Anterior cingulate cortex (tissue), 58 donors: ENCODE data around the gene BABAM2.
"Not testable (repeated sequence)": the region's sequence is repeated elsewhere in the genome, so short reads cannot be mapped to it uniquely, and the experiment has no call there.

Experiments used
- DNase-seq, 58 donors: peaks; one replicate each; lab custom pipeline; 2025; lab: John Stamatoyannopoulos, UW

BABAM2 gene

DNA sequence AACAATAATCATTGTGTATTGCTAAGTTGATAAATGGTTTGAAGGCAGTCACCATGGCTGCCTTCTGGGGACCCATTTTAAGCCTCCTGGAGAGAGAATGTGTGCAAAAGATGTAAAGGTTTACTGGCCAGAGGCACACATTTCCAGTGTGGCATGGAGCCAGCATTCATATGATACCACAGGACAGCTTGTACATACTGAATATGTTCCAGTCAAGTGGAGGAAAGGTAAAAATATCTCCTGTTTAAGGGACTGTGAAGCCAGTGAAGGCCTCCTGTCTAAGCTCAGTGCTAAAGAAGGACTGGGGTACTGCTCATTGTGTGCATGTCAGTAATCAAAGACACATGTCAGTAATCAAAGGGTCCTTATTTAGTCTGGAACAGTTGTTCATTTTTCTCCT is 119.2 kb downstream of the BABAM2 start:
- no peak for DNase-seq

DNA sequence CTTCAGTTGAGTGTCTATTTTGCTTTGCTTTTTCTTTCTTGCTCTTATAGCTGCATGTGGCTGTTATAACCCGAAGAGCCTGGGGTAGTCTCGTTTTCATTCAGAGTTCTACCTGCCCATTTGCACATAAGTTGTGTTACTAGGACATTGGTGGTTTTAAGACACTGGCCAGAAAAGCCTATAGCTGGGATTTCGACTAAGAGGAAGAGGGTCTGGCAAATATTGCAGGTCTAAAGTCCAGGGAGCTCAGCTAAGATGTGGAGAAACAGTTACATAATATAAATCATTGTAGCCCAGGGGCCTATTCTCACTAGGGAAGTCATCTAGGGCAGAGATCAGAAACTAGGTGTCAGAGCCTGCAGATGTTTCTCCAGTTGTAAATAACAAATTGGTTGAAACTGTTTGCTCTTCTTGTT is 120.8 kb downstream of the BABAM2 start:
- DNase-seq = no peak

DNA sequence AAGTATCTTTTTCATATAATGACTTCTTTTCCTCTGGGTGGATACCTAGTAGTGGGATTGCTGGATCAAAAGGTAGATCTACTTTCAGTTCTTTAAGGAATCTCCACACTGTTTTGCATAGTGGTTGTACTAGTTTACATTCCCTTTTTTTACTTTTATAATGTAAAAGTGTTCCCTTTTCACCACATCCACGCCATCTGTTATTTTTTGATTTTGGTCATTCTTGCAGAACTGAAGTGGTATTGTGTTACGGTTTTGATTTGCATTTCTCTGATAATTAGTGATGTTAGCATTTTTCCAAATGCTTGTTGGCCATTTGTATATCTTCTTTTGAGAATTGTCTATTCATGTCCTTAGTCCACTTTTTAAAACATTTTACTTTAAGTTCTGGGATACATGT is 127.9 kb downstream of the BABAM2 start:
- DNase-seq = not testable (repeated sequence)

DNA sequence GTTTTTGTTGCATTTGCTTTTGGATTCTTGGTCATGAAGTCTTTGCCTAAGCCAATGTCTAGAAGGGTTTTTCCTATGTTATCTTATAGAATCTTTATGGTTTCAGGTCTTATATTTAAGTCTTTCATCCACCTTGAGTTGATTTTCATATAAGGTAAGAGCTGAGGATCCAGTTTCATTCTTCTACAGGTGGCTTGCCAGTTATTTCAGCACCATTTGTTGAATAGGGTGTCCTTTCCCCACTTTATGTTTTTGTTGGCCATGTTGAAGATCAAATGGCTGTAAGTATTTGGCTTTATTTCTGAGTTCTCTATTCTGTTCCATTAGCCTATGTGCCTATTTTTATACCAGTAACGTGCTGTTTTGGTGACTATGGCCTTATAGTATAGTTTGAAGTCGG is 129.0 kb downstream of the BABAM2 start:
- not testable (repeated sequence) for DNase-seq

DNA sequence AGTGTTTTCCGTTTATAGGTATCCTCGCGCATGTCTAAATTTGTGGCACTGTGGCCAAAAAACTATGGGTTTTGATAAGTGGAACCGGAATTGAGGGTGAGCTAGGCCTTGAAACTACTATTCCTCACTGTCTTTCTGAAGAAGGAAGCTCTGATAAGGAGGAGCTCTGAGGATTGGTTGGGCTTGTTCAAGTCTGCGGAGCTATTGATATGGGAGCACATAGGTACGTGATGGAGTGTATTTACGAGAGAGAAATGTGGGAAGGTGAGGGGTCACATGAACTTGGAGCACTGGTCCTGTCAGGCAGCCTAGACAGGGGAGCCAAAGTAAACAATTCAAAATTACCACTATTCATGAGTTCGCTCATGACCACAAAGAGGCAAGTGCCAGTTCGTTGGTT is 131.4 kb downstream of the BABAM2 start:
- DNase-seq = no peak

DNA sequence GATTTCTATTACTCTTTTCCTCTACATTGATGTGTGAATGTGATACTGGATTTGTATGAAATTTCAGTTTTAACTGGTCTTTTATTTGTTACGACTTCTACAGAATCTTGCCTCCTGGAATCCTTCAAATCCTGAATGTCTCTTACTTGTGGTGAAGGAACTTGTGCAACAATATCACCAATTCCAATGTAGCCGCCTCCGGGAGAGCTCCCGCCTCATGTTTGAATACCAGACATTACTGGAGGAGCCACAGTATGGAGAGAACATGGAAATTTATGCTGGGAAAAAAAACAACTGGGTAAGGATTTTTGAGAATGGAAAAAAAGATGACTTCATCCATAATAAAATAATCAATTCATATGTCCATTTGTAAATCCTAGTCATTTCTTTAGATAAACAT is 134.6 kb downstream of the BABAM2 start:
- no peak for DNase-seq

DNA sequence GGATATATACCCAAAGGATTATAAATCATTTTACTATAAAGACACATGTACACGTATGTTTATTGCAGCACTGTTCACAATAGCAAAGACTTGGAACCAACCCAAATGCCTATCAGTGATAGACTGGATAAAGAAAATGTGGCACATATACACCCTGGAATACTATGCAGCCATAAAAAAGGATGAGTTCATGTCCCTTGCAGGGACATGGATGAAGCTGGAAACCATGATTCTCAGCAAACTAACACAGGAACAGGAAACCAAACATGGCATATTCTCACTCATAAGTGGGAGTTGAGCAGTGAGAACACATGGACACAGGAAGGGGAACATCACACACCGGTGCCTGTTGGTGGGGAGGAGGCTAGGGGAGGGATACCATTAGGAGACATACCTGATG is 135.7 kb downstream of the BABAM2 start:
- DNase-seq = not testable (repeated sequence)

DNA sequence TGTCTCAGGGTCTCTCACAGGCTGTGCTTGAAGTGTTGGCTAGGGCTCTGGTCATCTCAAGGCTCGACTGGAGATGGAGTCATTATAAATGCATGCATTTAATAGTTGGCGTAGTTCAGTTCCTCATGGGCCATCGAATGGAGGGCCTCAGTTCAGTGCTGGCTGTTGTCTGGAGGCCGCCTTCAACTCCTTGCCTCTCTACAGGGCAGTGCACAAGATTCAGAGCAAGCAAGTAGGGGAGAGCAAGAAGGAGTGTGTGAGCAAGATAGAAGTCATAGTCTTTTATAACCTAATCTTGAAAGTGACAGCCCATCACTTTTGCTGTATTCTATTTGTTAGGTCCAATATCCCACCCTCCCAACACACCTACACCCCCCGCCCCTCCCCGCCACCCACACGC is 137.5 kb downstream of the BABAM2 start:
- DNase-seq = no peak

DNA sequence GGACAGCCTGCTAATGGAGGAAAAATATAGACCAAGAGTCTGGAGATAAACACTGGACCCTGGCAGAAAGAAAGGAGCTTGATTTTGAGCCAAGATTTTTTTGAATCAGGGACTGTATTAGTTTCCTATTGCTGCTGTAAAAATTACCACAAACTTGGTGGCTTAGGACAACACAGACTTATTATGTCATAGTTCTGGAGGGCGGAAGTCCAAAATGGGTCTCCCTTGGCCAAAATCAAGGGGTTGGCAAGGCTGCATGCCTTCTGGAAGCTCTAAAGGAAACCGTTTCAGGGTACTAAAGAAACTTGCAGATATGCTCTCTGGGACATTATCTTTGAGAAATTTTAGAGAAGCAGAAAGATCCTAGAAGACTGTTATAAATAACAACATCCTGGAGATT is 140.1 kb downstream of the BABAM2 start:
- no peak for DNase-seq

DNA sequence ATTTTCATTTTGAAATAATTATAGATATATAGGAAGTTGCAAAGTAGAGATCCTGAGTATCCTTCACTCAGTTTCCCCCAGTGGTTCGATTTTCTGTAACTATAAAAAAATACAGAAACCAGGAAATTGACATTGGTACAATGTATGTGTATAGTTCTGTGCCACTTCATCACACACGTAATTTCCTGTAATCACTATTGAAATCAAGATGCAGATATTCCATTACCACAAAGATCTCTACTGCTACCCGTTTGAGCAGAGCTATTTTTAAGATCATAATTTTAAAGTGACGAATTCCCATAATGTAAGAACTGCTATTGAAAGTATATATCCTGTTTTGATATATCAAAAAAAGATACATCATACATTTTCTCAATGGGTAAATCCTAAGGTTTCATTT is 142.3 kb downstream of the BABAM2 start:
- no peak for DNase-seq

DNA sequence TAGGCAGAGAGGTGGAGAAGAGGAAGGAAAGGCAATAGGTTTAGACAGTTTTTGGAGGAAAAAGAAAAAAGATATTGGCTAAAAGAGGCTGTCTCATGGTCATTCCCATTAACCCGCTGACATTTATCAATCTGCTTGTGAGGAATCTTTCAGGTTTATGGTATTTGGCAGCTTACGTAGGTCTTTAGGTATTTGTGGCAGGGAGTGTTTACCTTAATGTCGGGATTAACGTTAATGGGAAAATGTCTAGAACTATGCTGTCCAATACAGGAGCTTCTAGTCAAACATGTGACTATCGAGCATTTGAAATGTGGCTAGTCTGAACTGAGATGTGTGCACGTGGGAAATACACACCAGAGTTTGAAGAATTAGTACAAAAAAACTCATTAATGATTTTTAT is 144.2 kb downstream of the BABAM2 start:
- no peak for DNase-seq

DNA sequence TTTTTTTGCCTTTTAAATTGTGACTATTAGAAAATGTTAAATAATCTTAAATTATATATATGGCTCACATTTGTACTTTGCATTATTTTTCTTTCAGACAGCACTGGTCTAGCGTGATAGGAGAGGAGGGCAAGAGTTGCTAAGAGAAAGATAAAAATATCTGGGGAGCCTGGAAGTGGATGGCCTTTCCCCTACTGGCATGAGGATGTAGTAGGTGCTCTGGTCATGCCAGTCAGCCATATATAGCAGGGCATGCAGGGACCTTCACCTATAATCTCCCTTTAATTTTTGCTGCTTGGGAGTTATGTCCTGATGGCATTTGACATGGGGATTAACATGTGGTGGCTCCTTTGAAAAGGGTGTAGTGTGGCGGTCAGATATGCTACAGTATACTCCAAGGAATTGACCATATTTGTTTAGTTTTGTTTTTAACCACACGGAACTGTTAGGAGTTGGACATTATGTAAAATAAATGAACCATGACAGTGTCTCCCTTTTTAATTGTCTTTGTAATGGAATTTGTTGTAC is 144.7 kb downstream of the BABAM2 start:
- no peak for DNase-seq

DNA sequence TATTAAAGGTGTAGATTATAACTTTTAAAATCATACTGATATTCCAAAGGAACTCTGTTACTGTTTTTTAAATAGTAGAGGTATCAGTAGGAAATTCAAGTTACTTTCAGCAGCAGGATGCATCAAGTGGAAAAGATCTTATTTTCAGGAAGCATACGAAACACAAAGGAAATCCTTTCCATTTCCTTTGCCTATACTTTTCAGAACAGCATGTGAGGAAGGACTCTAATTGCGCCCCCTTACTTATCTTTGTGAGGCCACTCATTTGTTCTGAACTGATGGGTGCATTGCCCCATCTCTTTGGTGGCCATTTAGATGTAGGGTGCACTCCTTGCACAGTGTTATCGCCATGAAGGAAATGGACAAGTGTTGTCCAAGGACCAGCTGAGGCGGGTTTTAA is 145.3 kb downstream of the BABAM2 start:
- DNase-seq = no peak

DNA sequence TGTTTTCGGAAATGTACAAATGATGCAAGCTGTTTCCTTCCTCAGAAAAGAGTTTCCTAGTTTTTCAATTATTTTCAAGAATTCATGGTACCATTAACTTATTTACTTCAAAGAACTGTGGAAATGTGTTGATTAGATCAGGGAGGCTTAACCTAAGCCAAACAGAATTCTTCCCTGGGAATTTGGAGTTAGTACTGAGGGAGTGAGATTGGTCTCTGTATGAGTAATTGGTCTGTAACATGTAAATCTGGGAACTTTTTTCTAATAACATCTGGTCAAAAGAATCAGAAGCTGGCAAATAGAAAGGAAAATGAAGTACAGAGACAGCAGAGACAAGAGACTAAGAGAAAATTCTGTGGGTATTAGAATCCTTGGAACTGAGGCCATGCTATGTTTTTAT is 145.8 kb downstream of the BABAM2 start:
- DNase-seq = no peak

DNA sequence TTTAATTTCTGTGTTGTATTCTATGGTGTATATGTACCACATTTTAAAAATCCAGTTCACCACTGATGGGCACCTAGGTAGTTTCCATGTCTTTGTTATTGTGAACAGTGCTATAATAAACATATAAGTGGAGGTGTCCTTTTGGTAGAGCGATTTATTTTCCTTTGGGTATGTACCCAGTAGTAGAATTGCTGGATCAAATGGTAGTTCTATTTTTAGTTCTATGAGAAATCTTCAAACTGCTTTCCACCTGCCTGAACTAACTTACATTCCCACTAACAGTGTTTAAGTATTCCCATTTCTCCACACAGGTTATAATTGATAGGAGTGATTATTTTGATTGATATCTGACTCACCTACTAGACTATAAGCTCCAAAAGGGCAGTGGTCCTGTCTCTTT is 148.2 kb downstream of the BABAM2 start:
- no peak for DNase-seq

DNA sequence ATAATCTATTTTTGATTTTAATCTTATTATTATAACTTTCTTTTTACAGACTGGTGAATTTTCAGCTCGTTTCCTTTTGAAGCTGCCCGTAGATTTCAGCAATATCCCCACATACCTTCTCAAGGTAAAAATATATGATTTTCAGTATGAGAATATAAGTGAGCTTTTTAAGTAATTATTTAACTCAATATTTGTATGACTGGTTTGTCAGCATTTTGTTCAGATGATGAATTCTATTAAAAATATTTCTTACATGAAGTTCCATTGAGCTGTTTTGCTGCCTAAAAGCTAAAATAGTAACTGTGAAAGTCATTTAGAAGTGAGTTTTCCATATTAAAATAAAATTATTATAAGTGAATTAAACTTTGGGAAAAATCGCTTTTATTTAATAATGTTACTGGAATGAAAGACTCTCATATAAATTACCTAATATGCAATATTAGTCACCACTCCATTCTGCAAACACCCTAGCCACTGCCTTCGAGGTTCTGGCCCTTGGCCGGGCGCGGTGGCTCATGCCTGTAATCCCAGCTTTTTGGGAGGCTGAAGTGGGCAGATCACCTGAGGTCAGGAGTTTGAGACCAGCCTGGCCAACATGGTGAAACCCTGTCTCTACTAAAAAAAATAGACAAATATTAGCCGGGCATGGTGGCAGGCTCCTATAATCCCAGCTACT is 155.3 kb downstream of the BABAM2 start:
- no peak for DNase-seq

DNA sequence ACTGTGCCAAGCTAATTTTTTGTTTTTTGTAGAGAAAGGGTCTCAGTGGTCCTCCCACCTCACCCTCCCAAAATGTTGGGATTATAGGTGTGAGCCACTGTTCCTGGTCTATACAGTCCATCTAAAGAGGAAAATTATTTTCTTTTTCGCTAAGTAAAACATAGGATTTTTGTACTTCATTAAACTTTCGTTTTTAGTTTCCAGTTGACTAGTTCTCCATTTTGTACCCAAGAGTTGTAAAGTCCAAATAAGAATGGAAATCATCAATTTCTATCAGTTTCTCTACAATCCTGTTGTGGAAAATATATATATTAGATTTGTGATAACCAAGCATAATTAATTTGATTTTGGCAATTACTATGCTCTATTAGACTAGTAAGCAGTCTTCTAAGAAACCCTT is 156.4 kb downstream of the BABAM2 start:
- no peak for DNase-seq

DNA sequence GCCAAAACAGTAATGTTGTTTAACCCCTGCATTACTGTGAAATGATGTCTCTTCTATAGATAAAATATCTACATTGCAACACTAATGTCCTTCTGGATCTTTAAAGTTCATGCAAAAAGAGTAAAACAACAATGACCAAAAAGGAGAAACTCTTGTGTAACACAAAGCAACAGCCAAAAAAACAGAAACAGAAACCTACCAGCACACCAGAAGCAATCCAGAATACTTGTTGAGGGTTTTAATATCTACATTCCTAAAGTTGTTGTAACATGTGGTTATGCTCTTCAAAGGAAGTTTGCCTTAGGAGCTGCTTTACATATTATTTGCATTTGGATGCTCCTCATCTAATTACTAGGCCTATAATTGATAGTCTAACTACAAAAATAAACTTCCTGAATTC is 157.2 kb downstream of the BABAM2 start:
- no peak for DNase-seq

DNA sequence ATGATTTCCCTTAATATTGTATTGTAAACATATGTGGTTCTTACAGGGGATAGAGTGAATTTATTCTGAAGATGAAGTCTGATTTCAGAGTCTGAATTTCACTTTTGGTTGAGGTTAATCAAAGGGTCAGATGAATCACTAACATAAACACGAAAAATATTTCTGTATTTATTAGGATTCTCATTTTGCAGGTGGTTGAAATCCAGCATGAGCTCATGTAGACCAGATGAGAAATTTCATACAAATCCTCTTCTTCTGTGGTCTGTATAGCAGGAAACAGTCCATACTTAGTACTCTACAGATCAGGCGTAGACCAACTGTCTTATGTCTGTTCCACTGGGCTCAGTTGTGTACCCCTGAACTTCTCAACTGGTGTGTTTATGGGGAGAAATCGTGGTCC is 157.8 kb downstream of the BABAM2 start:
- no peak for DNase-seq

DNA sequence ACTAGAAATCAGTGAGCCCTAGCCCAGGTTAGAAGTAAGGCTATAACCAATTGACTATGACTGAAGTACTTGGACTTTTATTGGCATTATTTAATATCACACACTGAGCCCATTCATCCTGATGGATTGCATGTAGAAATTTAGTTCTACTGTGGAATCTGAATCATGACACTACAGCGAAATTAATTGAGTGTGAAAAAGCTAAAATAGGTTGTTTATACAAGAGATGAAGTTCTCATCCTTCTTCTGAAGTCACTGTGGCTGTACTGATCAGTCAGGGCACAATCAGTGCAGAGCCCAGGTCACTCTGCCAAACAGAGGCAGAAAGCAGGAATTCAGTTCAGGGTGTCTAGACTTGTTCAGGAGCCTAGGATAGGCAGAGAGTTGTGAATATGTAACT is 158.9 kb downstream of the BABAM2 start:
- no peak for DNase-seq

DNA sequence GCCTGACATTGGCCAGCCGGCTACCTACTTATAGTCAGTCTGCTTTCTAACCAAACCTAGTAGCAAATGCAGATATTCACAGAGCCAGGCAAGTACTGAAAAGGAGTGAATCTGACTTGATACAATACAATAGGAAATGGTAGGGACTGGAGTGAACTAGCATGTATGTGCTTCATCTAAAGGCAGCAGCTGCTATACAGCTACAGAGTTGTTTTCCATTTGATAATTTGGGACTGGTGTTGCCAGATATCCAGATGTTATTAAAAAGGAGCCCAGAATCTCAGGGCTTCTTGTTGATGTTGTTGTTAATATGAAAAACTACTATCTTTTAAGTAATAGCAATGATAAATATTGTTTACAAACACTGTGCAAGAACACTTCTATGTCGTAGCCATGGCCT is 159.4 kb downstream of the BABAM2 start:
- no peak for DNase-seq

DNA sequence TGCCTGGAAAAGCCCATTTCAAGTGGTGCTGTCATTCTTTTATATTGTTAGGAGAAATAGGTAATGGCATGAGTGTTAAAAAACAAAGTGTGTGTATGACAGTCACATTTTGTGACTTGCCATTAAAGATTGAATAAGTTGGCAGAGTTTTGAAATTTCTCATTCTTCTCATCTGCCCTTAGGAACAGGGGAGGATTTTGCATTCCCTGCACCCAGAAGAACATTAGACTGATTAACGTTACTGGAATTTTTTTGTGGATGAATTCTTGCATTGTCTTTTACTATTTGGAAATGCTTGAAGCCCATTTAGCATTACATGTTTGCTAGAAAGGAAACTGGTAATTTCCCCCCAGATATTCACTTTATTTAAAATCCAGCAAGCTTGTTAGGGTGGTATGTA is 162.2 kb downstream of the BABAM2 start:
- DNase-seq = no peak

DNA sequence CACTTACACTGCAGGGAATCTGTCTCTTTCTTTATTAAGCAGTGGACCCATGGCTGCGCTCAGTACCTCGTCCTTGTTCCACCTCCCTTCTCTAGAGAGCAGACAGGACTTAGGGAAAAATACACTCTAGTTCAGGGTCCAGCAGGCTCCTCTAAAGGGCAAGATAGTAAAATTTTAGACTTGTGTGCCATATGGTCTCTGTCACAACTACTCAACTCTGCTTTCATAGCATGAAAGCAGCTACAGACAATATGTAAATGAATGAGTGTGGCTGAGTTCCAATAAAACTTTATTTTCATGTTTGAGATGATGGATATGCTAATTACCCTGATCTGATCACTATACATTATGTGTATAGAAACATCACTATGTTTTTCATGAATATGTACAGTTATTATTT is 163.1 kb downstream of the BABAM2 start:
- DNase-seq = no peak
